ENCODE data around the gene RYR2.

DNA sequence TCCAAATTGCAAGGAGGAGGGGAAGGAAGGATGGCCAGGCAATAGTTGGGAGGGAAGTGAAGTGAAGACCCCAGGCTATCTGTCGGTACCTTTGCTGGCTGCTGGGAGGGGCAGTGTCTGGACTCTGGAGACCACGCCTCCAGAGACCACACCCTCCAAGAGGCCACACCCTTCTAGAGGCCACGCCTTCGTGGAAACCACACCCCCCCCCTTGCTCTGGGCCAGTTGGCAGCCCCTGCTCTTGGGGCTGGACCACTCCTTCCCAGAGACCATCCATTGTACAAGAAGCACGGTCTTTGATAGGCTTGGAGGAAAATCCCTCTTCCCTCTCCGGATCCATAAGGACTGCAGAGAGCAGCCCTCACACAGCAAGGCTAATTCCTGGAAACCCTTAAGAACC, 73.1 kb downstream of the RYR2 start:
- TF ChIP-seq, protein P1, sequence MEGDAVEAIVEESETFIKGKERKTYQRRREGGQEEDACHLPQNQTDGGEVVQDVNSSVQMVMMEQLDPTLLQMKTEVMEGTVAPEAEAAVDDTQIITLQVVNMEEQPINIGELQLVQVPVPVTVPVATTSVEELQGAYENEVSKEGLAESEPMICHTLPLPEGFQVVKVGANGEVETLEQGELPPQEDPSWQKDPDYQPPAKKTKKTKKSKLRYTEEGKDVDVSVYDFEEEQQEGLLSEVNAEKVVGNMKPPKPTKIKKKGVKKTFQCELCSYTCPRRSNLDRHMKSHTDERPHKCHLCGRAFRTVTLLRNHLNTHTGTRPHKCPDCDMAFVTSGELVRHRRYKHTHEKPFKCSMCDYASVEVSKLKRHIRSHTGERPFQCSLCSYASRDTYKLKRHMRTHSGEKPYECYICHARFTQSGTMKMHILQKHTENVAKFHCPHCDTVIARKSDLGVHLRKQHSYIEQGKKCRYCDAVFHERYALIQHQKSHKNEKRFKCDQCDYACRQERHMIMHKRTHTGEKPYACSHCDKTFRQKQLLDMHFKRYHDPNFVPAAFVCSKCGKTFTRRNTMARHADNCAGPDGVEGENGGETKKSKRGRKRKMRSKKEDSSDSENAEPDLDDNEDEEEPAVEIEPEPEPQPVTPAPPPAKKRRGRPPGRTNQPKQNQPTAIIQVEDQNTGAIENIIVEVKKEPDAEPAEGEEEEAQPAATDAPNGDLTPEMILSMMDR (conservative IDR thresholded peaks at IDR 0.05; ENCODE audit: low read length): no peak
- no peak for TF ChIP-seq EZH2phosphoT487 (IDR thresholded peaks at IDR 0.05; ENCODE audit: borderline replicate concordance, low read depth, low read length)
